Measurements from ENCODE around the gene RUVBL1. TPM values are rescaled to one million over a fixed set of nuclear protein-coding genes. Genes with fewer than 3 reads are reported as not detected.
A peak's percentile ranks its signal among the peaks of the same experiment; 100 is the strongest.

The RUVBL1 gene
- total RNA-seq, 4 donors from 2014 or later = 19.4 to 27.8 (median 26.7) TPM

GRCh38 chr3:128068156-128068620 is 55.4 kb downstream of the RUVBL1 start:
- TF ChIP-seq CTCF (IDR thresholded peaks at IDR 0.05) (peak in 3 of 4 experiments; percentile 27 to 61 (median 40)), POLR2AphosphoS5 (IDR thresholded peaks at IDR 0.05) (no peak), POLR2A (IDR thresholded peaks at IDR 0.05) (no peak), EP300 (IDR thresholded peaks at IDR 0.05) (no peak)

GRCh38 chr3:128067489-128067888 is 56.1 kb downstream of the RUVBL1 start:
- no peak for ATAC-seq
- 51 to 58% methylated on average over 4 to 7 of the region's 7 CpGs for WGBS, 2 donors (ENCODE audit: low coverage in 1 of 2)
- Histone ChIP-seq H3K9me3 (no peaks in the 10 kb centered on the region), H3K36me3 (peaks cover 0 to 100% of the 10 kb centered on the region in 2 donors), H3K27me3 (no peaks in the 10 kb centered on the region), H3K27ac (no peak overlapping the region), H3K4me3 (no peak overlapping the region), H3K4me1 (no peaks in the 10 kb centered on the region)
- no peak for TF ChIP-seq CTCF (IDR thresholded peaks at IDR 0.05)
- no peak for TF ChIP-seq POLR2AphosphoS5 (IDR thresholded peaks at IDR 0.05)
- no peak for TF ChIP-seq EP300 (IDR thresholded peaks at IDR 0.05)
- TF ChIP-seq POLR2A (IDR thresholded peaks at IDR 0.05) = no peak

More at GRCh38 chr3:128068156-128068620, 55.4 kb downstream of the RUVBL1 start:
- 58 to 61% methylated on average over 5 of the region's 8 CpGs for WGBS, 2 donors (ENCODE audit: low coverage in 1 of 2)
- no peak for ATAC-seq
- H3K27ac ChIP-seq = no peak overlapping the region
- no peaks in the 10 kb centered on the region for H3K4me1 ChIP-seq
- no peaks in the 10 kb centered on the region for H3K27me3 ChIP-seq
- H3K9me3 ChIP-seq = no peaks in the 10 kb centered on the region
- peaks cover 0 to 100% of the 10 kb centered on the region in 2 donors for H3K36me3 ChIP-seq
- no peak overlapping the region for H3K4me3 ChIP-seq

GRCh38 chr3:128066676-128067075 is 56.9 kb downstream of the RUVBL1 start:
- no peaks in the 10 kb centered on the region for H3K27me3 ChIP-seq
- peaks cover 0 to 100% of the 10 kb centered on the region in 2 donors for H3K36me3 ChIP-seq
- no peak for ATAC-seq
- H3K27ac ChIP-seq = no peak overlapping the region
- 84 to 89% methylated on average over 4 to 7 of the region's 9 CpGs for WGBS, 2 donors (ENCODE audit: low coverage in 1 of 2)
- no peak overlapping the region for H3K4me3 ChIP-seq
- H3K4me1 ChIP-seq = no peaks in the 10 kb centered on the region
- TF ChIP-seq POLR2AphosphoS5 (IDR thresholded peaks at IDR 0.05) = no peak
- no peak for TF ChIP-seq CTCF (IDR thresholded peaks at IDR 0.05)
- no peak for TF ChIP-seq POLR2A (IDR thresholded peaks at IDR 0.05)
- TF ChIP-seq EP300 (IDR thresholded peaks at IDR 0.05) = no peak
- no peaks in the 10 kb centered on the region for H3K9me3 ChIP-seq

- H3K4me1 ChIP-seq = no peaks in the 10 kb centered on the region
- no peak overlapping the region for H3K27ac ChIP-seq
- TF ChIP-seq POLR2A (IDR thresholded peaks at IDR 0.05) (no peak), CTCF (IDR thresholded peaks at IDR 0.05) (no peak), POLR2AphosphoS5 (IDR thresholded peaks at IDR 0.05) (no peak), EP300 (IDR thresholded peaks at IDR 0.05) (no peak)
- no peaks in the 10 kb centered on the region for H3K9me3 ChIP-seq
- ATAC-seq = no peak
- WGBS, 2 donors (ENCODE audit: low coverage in 1 of 2) = 100% methylated on average over 1 of the region's 4 CpGs
- no peaks in the 10 kb centered on the region for H3K27me3 ChIP-seq
- peaks cover 0 to 100% of the 10 kb centered on the region in 2 donors for H3K36me3 ChIP-seq
- H3K4me3 ChIP-seq = no peak overlapping the region
Observed at GRCh38 chr3:128066114-128066513, 57.5 kb downstream of the RUVBL1 start.

- WGBS, 2 donors (ENCODE audit: low coverage in 1 of 2) = 92 to 95% methylated on average over 4 to 6 of the region's 6 CpGs
- no peaks in the 10 kb centered on the region for H3K9me3 ChIP-seq
- ATAC-seq = no peak
- H3K27me3 ChIP-seq = no peaks in the 10 kb centered on the region
- no peak overlapping the region for H3K4me3 ChIP-seq
- no peak overlapping the region for H3K27ac ChIP-seq
- TF ChIP-seq POLR2AphosphoS5 (IDR thresholded peaks at IDR 0.05) (no peak), EP300 (IDR thresholded peaks at IDR 0.05) (no peak), CTCF (IDR thresholded peaks at IDR 0.05) (no peak), POLR2A (IDR thresholded peaks at IDR 0.05) (no peak)
- no peaks in the 10 kb centered on the region for H3K4me1 ChIP-seq
- peaks cover 6 to 100% of the 10 kb centered on the region in 2 donors for H3K36me3 ChIP-seq
Observed at GRCh38 chr3:128064962-128065361, 58.6 kb downstream of the RUVBL1 start.
